ENCODE results near the gene CATSPER3. TPM values are rescaled to one million over a fixed set of nuclear protein-coding genes. Genes with fewer than 3 reads are reported as not detected.
A peak's percentile ranks its signal among the peaks of the same experiment; 100 is the strongest.

CATSPER3 gene
- total and polyA plus RNA-seq, 2 donors from 2014 or later: 1.4 TPM

GRCh38 chr5:135037519-135038204 lies 70.0 kb downstream of the CATSPER3 start:
- no peaks in the 10 kb centered on the region for H3K9me3 ChIP-seq (ENCODE audit: control insufficient read depth in 2 of 3, insufficient read depth in 1 of 3, low read length in 3 of 3)
- FAIRE-seq (no peak), DNase-seq (peak in 1 of 5 donors; percentile 27)
- peaks cover 0 to 9% (median 4%) of the 10 kb centered on the region in 3 donors for H3K4me1 ChIP-seq (ENCODE audit: control insufficient read depth in 2 of 3, insufficient read depth in 2 of 3, low read depth in 1 of 3, low read length in 3 of 3)
- peaks cover 74% of the 10 kb centered on the region for H3K27me3 ChIP-seq (ENCODE audit: control insufficient read depth, insufficient read depth, low read length)
- no peak overlapping the region for H3K4me3 ChIP-seq (ENCODE audit: low read length in 3 of 3)
- no peak overlapping the region for H3K9ac ChIP-seq (ENCODE audit: low read length in 3 of 3)
- no peak for TF ChIP-seq CTCF (IDR thresholded peaks at IDR 0.05; ENCODE audit: borderline replicate concordance, extremely low read depth, insufficient read depth)
- H3K36me3 ChIP-seq (ENCODE audit: control insufficient read depth in 2 of 3, insufficient read depth in 3 of 3, low read length in 3 of 3): no peaks in the 10 kb centered on the region
- no peak overlapping the region for H3K27ac ChIP-seq (ENCODE audit: low read depth in 2 of 2, low read length in 2 of 2)
- intact Hi-C loops (cut with DNase I): no loop called here

- Histone ChIP-seq H3K4me3 (ENCODE audit: low read length in 3 of 3) (no peak overlapping the region), H3K36me3 (ENCODE audit: control insufficient read depth in 2 of 3, insufficient read depth in 3 of 3, low read length in 3 of 3) (no peaks in the 10 kb centered on the region), H3K27ac (ENCODE audit: low read depth in 2 of 2, low read length in 2 of 2) (no peak overlapping the region), H3K9ac (ENCODE audit: low read length in 3 of 3) (no peak overlapping the region), H3K27me3 (ENCODE audit: control insufficient read depth, insufficient read depth, low read length) (peaks cover 74% of the 10 kb centered on the region), H3K4me1 (ENCODE audit: control insufficient read depth in 2 of 3, insufficient read depth in 2 of 3, low read depth in 1 of 3, low read length in 3 of 3) (peaks cover 0 to 7% (median 2%) of the 10 kb centered on the region in 3 donors), H3K9me3 (ENCODE audit: control insufficient read depth in 2 of 3, insufficient read depth in 1 of 3, low read length in 3 of 3) (no peaks in the 10 kb centered on the region)
- intact Hi-C loops (cut with DNase I): no loop called here
- no peak for TF ChIP-seq CTCF (IDR thresholded peaks at IDR 0.05; ENCODE audit: borderline replicate concordance, extremely low read depth, insufficient read depth)
- FAIRE-seq (no peak), DNase-seq (peak in 1 of 5 donors; percentile 13)
These were observed 70.6 kb downstream of the CATSPER3 start for GRCh38 chr5:135038205-135038812.

- TF ChIP-seq CTCF (IDR thresholded peaks at IDR 0.05; ENCODE audit: borderline replicate concordance, extremely low read depth, insufficient read depth): no peak
- H3K36me3 ChIP-seq (ENCODE audit: control insufficient read depth in 2 of 3, insufficient read depth in 3 of 3, low read length in 3 of 3): no peaks in the 10 kb centered on the region
- H3K4me3 ChIP-seq (ENCODE audit: low read length in 3 of 3): no peak overlapping the region
- peaks cover 78% of the 10 kb centered on the region for H3K27me3 ChIP-seq (ENCODE audit: control insufficient read depth, insufficient read depth, low read length)
- peaks cover 0 to 4% (median 0%) of the 10 kb centered on the region in 3 donors for H3K4me1 ChIP-seq (ENCODE audit: control insufficient read depth in 2 of 3, insufficient read depth in 2 of 3, low read depth in 1 of 3, low read length in 3 of 3)
- peak in 2 of 5 donors; percentile 27 to 56 for DNase-seq
- intact Hi-C loops (cut with DNase I): no loop called here
- H3K9me3 ChIP-seq (ENCODE audit: control insufficient read depth in 2 of 3, insufficient read depth in 1 of 3, low read length in 3 of 3): no peaks in the 10 kb centered on the region
- no peak overlapping the region for H3K9ac ChIP-seq (ENCODE audit: low read length in 3 of 3)
- no peak overlapping the region for H3K27ac ChIP-seq (ENCODE audit: low read depth in 2 of 2, low read length in 2 of 2)
- FAIRE-seq: no peak
These were observed 71.1 kb downstream of the CATSPER3 start for GRCh38 chr5:135038813-135039270.
